ENCODE results near the gene NUDT4B. TPM values are rescaled to one million over a fixed set of nuclear protein-coding genes. Genes with fewer than 3 reads are reported as not detected.
"Not testable (repeated sequence)": the region's sequence is repeated elsewhere in the genome, so short reads cannot be mapped to it uniquely, and the experiment has no call there.

NUDT4B gene
- polyA plus RNA-seq, 3 donors = 7.7 to 17.4 (median 8.4) TPM

- H3K36me3 Mint-ChIP-seq; H3K9me3 Mint-ChIP-seq; H3K27ac Mint-ChIP-seq; H2AFZ ChIP-seq (ENCODE audit: insufficient read depth, low read depth, low read length, poor library complexity, severe bottlenecking); H3K27ac ChIP-seq (ENCODE audit: low read depth in 1 of 2, low read length in 2 of 2); H3K9me3 ChIP-seq (replicated peaks in 1 of 2; ENCODE audit: control insufficient read depth in 1 of 2, insufficient read depth in 1 of 2, low read length in 2 of 2); H3K4me1 Mint-ChIP-seq; H3K36me3 ChIP-seq (replicated peaks in 1 of 2; ENCODE audit: control insufficient read depth in 1 of 2, insufficient read depth in 2 of 2, low read length in 2 of 2); H3K27me3 Mint-ChIP-seq (ENCODE audit: low read depth in 3 of 3); H3K79me2 ChIP-seq (ENCODE audit: insufficient read depth, low read length); H3K4me3 ChIP-seq (replicated peaks in 1 of 3; ENCODE audit: low read depth in 2 of 3, low read length in 3 of 3); H4K20me1 ChIP-seq (ENCODE audit: insufficient read depth, low read length); intact Hi-C loops (cut with micrococcal nuclease); H3K9ac ChIP-seq (ENCODE audit: insufficient read depth, low read length, poor library complexity, severe bottlenecking); H3K27me3 ChIP-seq (ENCODE audit: control insufficient read depth in 2 of 2, insufficient read depth in 2 of 2, low read length in 2 of 2); DNase-seq; H3K4me1 ChIP-seq (ENCODE audit: control insufficient read depth in 1 of 2, insufficient read depth in 2 of 2, low read length in 2 of 2); H3K4me3 Mint-ChIP-seq; H3K4me2 ChIP-seq (replicated peaks; ENCODE audit: extremely low read depth, low read length, poor library complexity, severe bottlenecking): not testable (repeated sequence)
- no CpG with 5 or more reads among the region's 2 CpGs for WGBS (ENCODE audit: insufficient coverage)
These were observed 20.0 kb downstream of the NUDT4B start for GRCh38 chr1:148768541-148768940.

GRCh38 chr1:148769495-148769894 lies 20.9 kb downstream of the NUDT4B start:
- H2AFZ ChIP-seq (ENCODE audit: insufficient read depth, low read depth, low read length, poor library complexity, severe bottlenecking); H3K9me3 Mint-ChIP-seq; H3K4me3 Mint-ChIP-seq; H3K4me2 ChIP-seq (replicated peaks; ENCODE audit: extremely low read depth, low read length, poor library complexity, severe bottlenecking); intact Hi-C loops (cut with micrococcal nuclease); H3K9me3 ChIP-seq (replicated peaks in 1 of 2; ENCODE audit: control insufficient read depth in 1 of 2, insufficient read depth in 1 of 2, low read length in 2 of 2); H3K36me3 Mint-ChIP-seq; H4K20me1 ChIP-seq (ENCODE audit: insufficient read depth, low read length); H3K79me2 ChIP-seq (ENCODE audit: insufficient read depth, low read length); H3K4me1 Mint-ChIP-seq; H3K27ac ChIP-seq (ENCODE audit: low read depth in 1 of 2, low read length in 2 of 2); H3K9ac ChIP-seq (ENCODE audit: insufficient read depth, low read length, poor library complexity, severe bottlenecking); H3K27me3 ChIP-seq (ENCODE audit: control insufficient read depth in 2 of 2, insufficient read depth in 2 of 2, low read length in 2 of 2); H3K27me3 Mint-ChIP-seq (ENCODE audit: low read depth in 3 of 3); H3K36me3 ChIP-seq (replicated peaks in 1 of 2; ENCODE audit: control insufficient read depth in 1 of 2, insufficient read depth in 2 of 2, low read length in 2 of 2); DNase-seq; H3K4me3 ChIP-seq (replicated peaks in 1 of 3; ENCODE audit: low read depth in 2 of 3, low read length in 3 of 3); H3K4me1 ChIP-seq (ENCODE audit: control insufficient read depth in 1 of 2, insufficient read depth in 2 of 2, low read length in 2 of 2); H3K27ac Mint-ChIP-seq: not testable (repeated sequence)
- no CpG with 5 or more reads among the region's 3 CpGs for WGBS (ENCODE audit: insufficient coverage)

- H3K79me2 ChIP-seq (ENCODE audit: insufficient read depth, low read length); H3K4me1 Mint-ChIP-seq; H3K9me3 Mint-ChIP-seq; H3K27me3 ChIP-seq (ENCODE audit: control insufficient read depth in 2 of 2, insufficient read depth in 2 of 2, low read length in 2 of 2); H3K4me2 ChIP-seq (replicated peaks; ENCODE audit: extremely low read depth, low read length, poor library complexity, severe bottlenecking); H3K36me3 Mint-ChIP-seq; H3K9ac ChIP-seq (ENCODE audit: insufficient read depth, low read length, poor library complexity, severe bottlenecking); H2AFZ ChIP-seq (ENCODE audit: insufficient read depth, low read depth, low read length, poor library complexity, severe bottlenecking); H3K27me3 Mint-ChIP-seq (ENCODE audit: low read depth in 3 of 3); H3K4me3 Mint-ChIP-seq; H3K9me3 ChIP-seq (replicated peaks in 1 of 2; ENCODE audit: control insufficient read depth in 1 of 2, insufficient read depth in 1 of 2, low read length in 2 of 2); H3K4me1 ChIP-seq (ENCODE audit: control insufficient read depth in 1 of 2, insufficient read depth in 2 of 2, low read length in 2 of 2); intact Hi-C loops (cut with micrococcal nuclease); DNase-seq; H3K4me3 ChIP-seq (replicated peaks in 1 of 3; ENCODE audit: low read depth in 2 of 3, low read length in 3 of 3); H3K27ac ChIP-seq (ENCODE audit: low read depth in 1 of 2, low read length in 2 of 2); H3K27ac Mint-ChIP-seq; H4K20me1 ChIP-seq (ENCODE audit: insufficient read depth, low read length); H3K36me3 ChIP-seq (replicated peaks in 1 of 2; ENCODE audit: control insufficient read depth in 1 of 2, insufficient read depth in 2 of 2, low read length in 2 of 2): not testable (repeated sequence)
- no CpG with 5 or more reads among the region's 4 CpGs for WGBS (ENCODE audit: insufficient coverage)
These were observed 25.1 kb downstream of the NUDT4B start for GRCh38 chr1:148773690-148774089.

- H3K27ac Mint-ChIP-seq; H3K79me2 ChIP-seq (ENCODE audit: insufficient read depth, low read length); H2AFZ ChIP-seq (ENCODE audit: insufficient read depth, low read depth, low read length, poor library complexity, severe bottlenecking); H3K9ac ChIP-seq (ENCODE audit: insufficient read depth, low read length, poor library complexity, severe bottlenecking); H4K20me1 ChIP-seq (ENCODE audit: insufficient read depth, low read length); H3K9me3 Mint-ChIP-seq; intact Hi-C loops (cut with micrococcal nuclease); H3K9me3 ChIP-seq (replicated peaks in 1 of 2; ENCODE audit: control insufficient read depth in 1 of 2, insufficient read depth in 1 of 2, low read length in 2 of 2); H3K4me1 Mint-ChIP-seq; H3K4me3 Mint-ChIP-seq; H3K36me3 Mint-ChIP-seq; H3K27ac ChIP-seq (ENCODE audit: low read depth in 1 of 2, low read length in 2 of 2); H3K27me3 ChIP-seq (ENCODE audit: control insufficient read depth in 2 of 2, insufficient read depth in 2 of 2, low read length in 2 of 2); H3K27me3 Mint-ChIP-seq (ENCODE audit: low read depth in 3 of 3); H3K36me3 ChIP-seq (replicated peaks in 1 of 2; ENCODE audit: control insufficient read depth in 1 of 2, insufficient read depth in 2 of 2, low read length in 2 of 2); H3K4me3 ChIP-seq (replicated peaks in 1 of 3; ENCODE audit: low read depth in 2 of 3, low read length in 3 of 3); H3K4me1 ChIP-seq (ENCODE audit: control insufficient read depth in 1 of 2, insufficient read depth in 2 of 2, low read length in 2 of 2); DNase-seq; H3K4me2 ChIP-seq (replicated peaks; ENCODE audit: extremely low read depth, low read length, poor library complexity, severe bottlenecking): not testable (repeated sequence)
- no CpG with 5 or more reads among the region's 1 CpG for WGBS (ENCODE audit: insufficient coverage)
These were observed 25.5 kb downstream of the NUDT4B start for GRCh38 chr1:148774102-148774501.

Measured in CD14-positive monocyte (primary cell).